Stomach (tissue), 9 donors: Measurements from ENCODE around the gene AUTS2. TPM values are rescaled to one million over a fixed set of nuclear protein-coding genes. Genes with fewer than 3 reads are reported as not detected.

Experiments
- DNase-seq, 2 donors: peaks; one replicate each; pipeline versions ENCODE4 v3.0.0 to v3.0.0-alpha.2; 2013 to 2019
- H3K27ac ChIP-seq, 5 donors: fragments of 200-600 bp in 4 of 5; sonication (generic) in 4 of 5; one replicate each; pipeline ENCODE4 v1.5.1; 2013 to 2019; ENCODE audit warnings: mild to moderate bottlenecking in 1 of 5, moderate library complexity in 1 of 5
- H3K27me3 ChIP-seq, 3 donors: fragments of 200-600 bp; sonication (generic); one replicate each; pipeline ENCODE4 v1.5.1; 2017 to 2019; ENCODE audit warnings: mixed run types in 1 of 3
- H3K36me3 ChIP-seq, 4 donors: fragments of 200-600 bp; sonication (generic); 1 replicate in 3 of 4; 2 replicates in 1 of 4; pipeline ENCODE4 v1.5.1; 2016 to 2019
- H3K4me1 ChIP-seq, 4 donors: fragments of 200-600 bp; sonication (generic); one replicate each; pipeline ENCODE4 v1.5.1; 2016 to 2019
- H3K4me3 ChIP-seq, 4 donors: fragments of 200-600 bp; sonication (generic) in 3 of 4; one replicate each; pipeline ENCODE4 v1.5.1; 2016 to 2019; ENCODE audit warnings: mild to moderate bottlenecking in 1 of 4
- H3K9me3 ChIP-seq, 4 donors: fragments of 200-600 bp; sonication (generic); one replicate each; pipeline ENCODE4 v1.5.1; 2016 to 2019
- CTCF ChIP-seq, 7 experiments: fragments of 450-650 bp in 4 of 7; fragments of 200-600 bp in 3 of 7; sonication (generic) in 3 of 7; IDR thresholded peaks; one replicate each; pipeline ENCODE4 v1.5.1; 2016 to 2019; ENCODE audit warnings: antibody characterized with exemption in 7 of 7, control low read depth in 2 of 7, mild to moderate bottlenecking in 1 of 7
- EP300 ChIP-seq: sonication (generic); formaldehyde crosslinking; IDR thresholded peaks from one replicate; pipeline ENCODE4 v1.6.1; 2017; ENCODE audit warnings: antibody characterized with exemption
- POLR2A ChIP-seq, 4 donors: fragments of 450-650 bp; IDR thresholded peaks; one replicate each; pipeline ENCODE4 v1.6.1; 2016; ENCODE audit warnings: antibody characterized with exemption in 4 of 4, control low read depth in 2 of 4, mild to moderate bottlenecking in 1 of 4, moderate library complexity in 1 of 4
- POLR2AphosphoS5 ChIP-seq, 3 donors: sonication (generic); formaldehyde crosslinking; IDR thresholded peaks; one replicate each; pipeline ENCODE4 v1.6.1; 2016; ENCODE audit warnings: antibody characterized with exemption in 3 of 3
- WGBS, 5 donors: extraction: QIAGEN DNeasy Blood & Tissue Kit in 3 of 5; methylation state at CpG; one replicate each; pipeline versions ENCODE4 v1.1.5 to v1.1.7; 2013 to 2018; 5-methylcytosine and 5-hydroxymethylcytosine counted together
- intact Hi-C: fragments of 100-400 bp; cut with DNase I; formaldehyde crosslinking; loops from one replicate; pipeline ENCODE4 v1.15.1; 2023; ENCODE audit warnings: low total_unique reads
- polyA plus RNA-seq, 3 donors: library from polyadenylated mRNA; stranded (reverse); fragments of 200-250 nt; gene quantifications; one replicate each; pipeline ENCODE4 v1.2.3, GENCODE V29; 2013
- total RNA-seq, 5 donors: library from RNA; depleted of rRNA; stranded (reverse); fragments of >200 nt; gene quantifications; one replicate each; pipeline versions ENCODE4 v1.1.0 to v1.2.3, GENCODE V29; 2014 to 2016
- donor health status: healthy with polysubstance abuse.
- donor health status: Bipolar disorder and iron deficiency.
- donor health status: healthy.

The AUTS2 gene
- total and polyA plus RNA-seq, 8 donors = 3.8 to 90.3 (median 38.1) TPM

GRCh38 chr7:69949122-69949521 is 350.8 kb downstream of the AUTS2 start:
- Histone ChIP-seq H3K27me3 (no peaks in the 10 kb centered on the region), H3K4me3 (no peak overlapping the region), H3K36me3 (no peaks in the 10 kb centered on the region), H3K4me1 (peaks cover 0 to 12% (median 6%) of the 10 kb centered on the region in 4 donors), H3K27ac (no peak overlapping the region), H3K9me3 (no peaks in the 10 kb centered on the region)
- intact Hi-C loops = no loop called here
- WGBS, 5 donors = 64 to 87% (median 71%) methylated on average over 2 of the region's 2 CpGs
- no peak for TF ChIP-seq POLR2A (IDR thresholded peaks at IDR 0.05)
- TF ChIP-seq CTCF (IDR thresholded peaks at IDR 0.05) = no peak
- no peak for TF ChIP-seq EP300
- TF ChIP-seq POLR2AphosphoS5 (IDR thresholded peaks at IDR 0.05) = no peak
- no peak for DNase-seq

- no peak for DNase-seq
- intact Hi-C loops = no loop called here
- Histone ChIP-seq H3K9me3 (no peaks in the 10 kb centered on the region), H3K27ac (no peak overlapping the region), H3K36me3 (no peaks in the 10 kb centered on the region), H3K4me1 (peaks cover 0 to 12% (median 6%) of the 10 kb centered on the region in 4 donors), H3K4me3 (no peak overlapping the region), H3K27me3 (no peaks in the 10 kb centered on the region)
- WGBS, 5 donors = 91 to 97% (median 94%) methylated on average over 3 of the region's 3 CpGs
- no peak for TF ChIP-seq POLR2A (IDR thresholded peaks at IDR 0.05)
- no peak for TF ChIP-seq EP300
- no peak for TF ChIP-seq POLR2AphosphoS5 (IDR thresholded peaks at IDR 0.05)
- no peak for TF ChIP-seq CTCF (IDR thresholded peaks at IDR 0.05)
Measured at GRCh38 chr7:69951458-69951857, 353.2 kb downstream of the AUTS2 start.

GRCh38 chr7:69953136-69954067 is 355.1 kb downstream of the AUTS2 start:
- 37 to 59% (median 50%) methylated on average over 6 of the region's 6 CpGs for WGBS, 5 donors
- intact Hi-C loops = no loop called here
- Histone ChIP-seq H3K36me3 (no peaks in the 10 kb centered on the region), H3K4me1 (peaks cover 0 to 12% (median 6%) of the 10 kb centered on the region in 4 donors), H3K27me3 (no peaks in the 10 kb centered on the region), H3K27ac (no peak overlapping the region), H3K4me3 (no peak overlapping the region), H3K9me3 (no peaks in the 10 kb centered on the region)
- peak in 1 of 2 donors; percentile 30 for DNase-seq
- TF ChIP-seq EP300 (no peak), POLR2A (IDR thresholded peaks at IDR 0.05) (no peak), POLR2AphosphoS5 (IDR thresholded peaks at IDR 0.05) (no peak), CTCF (IDR thresholded peaks at IDR 0.05) (no peak)

GRCh38 chr7:69956541-69956940 is 358.3 kb downstream of the AUTS2 start:
- H3K36me3 ChIP-seq = no peaks in the 10 kb centered on the region
- no peaks in the 10 kb centered on the region for H3K27me3 ChIP-seq
- peaks cover 0 to 22% (median 10%) of the 10 kb centered on the region in 4 donors for H3K4me1 ChIP-seq
- intact Hi-C loops = no loop called here
- no peaks in the 10 kb centered on the region for H3K9me3 ChIP-seq
- 87 to 96% (median 95%) methylated on average over 6 of the region's 6 CpGs for WGBS, 5 donors
- no peak for TF ChIP-seq POLR2AphosphoS5 (IDR thresholded peaks at IDR 0.05)
- TF ChIP-seq EP300 = no peak
- no peak for TF ChIP-seq CTCF (IDR thresholded peaks at IDR 0.05)
- TF ChIP-seq POLR2A (IDR thresholded peaks at IDR 0.05) = no peak
- DNase-seq = no peak
- H3K27ac ChIP-seq = no peak overlapping the region
- H3K4me3 ChIP-seq = no peak overlapping the region
